ENCODE results near the gene GNA12. TPM values are rescaled to one million over a fixed set of nuclear protein-coding genes. Genes with fewer than 3 reads are reported as not detected.

The GNA12 gene
- total and polyA plus RNA-seq, 9 of the 15 experiments (the other 6 are each of a cell fraction or from before 2014, with no cell fraction given), result 0.65 to 32.7 (median 9.6) TPM

GRCh38 chr7:2717293-2718261, 126.5 kb downstream of the GNA12 start (continued):
- TF ChIP-seq, protein P1, sequence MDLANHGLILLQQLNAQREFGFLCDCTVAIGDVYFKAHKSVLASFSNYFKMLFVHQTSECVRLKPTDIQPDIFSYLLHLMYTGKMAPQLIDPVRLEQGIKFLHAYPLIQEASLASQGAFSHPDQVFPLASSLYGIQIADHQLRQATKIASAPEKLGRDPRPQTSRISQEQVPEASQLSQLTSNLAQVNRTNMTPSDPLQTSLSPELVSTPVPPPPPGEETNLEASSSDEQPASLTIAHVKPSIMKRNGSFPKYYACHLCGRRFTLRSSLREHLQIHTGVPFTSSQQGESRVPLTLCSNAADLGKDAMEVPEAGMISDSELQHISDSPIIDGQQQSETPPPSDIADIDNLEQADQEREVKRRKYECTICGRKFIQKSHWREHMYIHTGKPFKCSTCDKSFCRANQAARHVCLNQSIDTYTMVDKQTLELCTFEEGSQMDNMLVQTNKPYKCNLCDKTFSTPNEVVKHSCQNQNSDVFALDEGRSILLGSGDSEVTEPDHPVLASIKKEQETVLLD (IDR thresholded peaks at IDR 0.05), result peak; percentile 37; the same call in 1 of the 2 replicates
- TF ChIP-seq NR4A1 (CRISPR knock-in tag; IDR thresholded peaks at IDR 0.05) (no peak), NR4A1 (tag; IDR thresholded peaks at IDR 0.05) (peak; percentile 73; the same call in 1 of the 2 replicates), RFX5 (IDR thresholded peaks at IDR 0.05; ENCODE audit: low read depth, low read length) (no peak), ZNF12 (CRISPR knock-in tag; IDR thresholded peaks at IDR 0.05) (0 out of 2 replicates have a peak, but pooled peaks have one; percentile 59), ESRRA (IDR thresholded peaks at IDR 0.05; ENCODE audit: borderline replicate concordance, low read depth) (no peak), CBFA2T3 (IDR thresholded peaks at IDR 0.05) (peak; percentile 89), ZNF398 (CRISPR knock-in tag; IDR thresholded peaks at IDR 0.05) (no peak), MEF2A (IDR thresholded peaks at IDR 0.05; ENCODE audit: control insufficient read depth, low read depth, low read length) (peak; percentile 60; the same call in 1 of the 2 replicates), ZNF175 (CRISPR knock-in tag; IDR thresholded peaks at IDR 0.05; ENCODE audit: low read depth) (peak; percentile 60; the same call in 1 of the 2 replicates), BCOR (IDR thresholded peaks at IDR 0.05) (0 out of 2 replicates have a peak, but pooled peaks have one; percentile 33), ZFP36 (IDR thresholded peaks at IDR 0.05; ENCODE audit: low read depth, low read length, partially characterized antibody) (no peak), EZH2 (IDR thresholded peaks at IDR 0.05; ENCODE audit: borderline replicate concordance, low read depth, low read length) (no peak), SMAD4 (CRISPR knock-in tag; conservative IDR thresholded peaks at IDR 0.05) (peak; percentile 91), CBFA2T2 (conservative IDR thresholded peaks at IDR 0.05) (peak; percentile 80), CCNT2 (IDR thresholded peaks at IDR 0.05; ENCODE audit: borderline replicate concordance, extremely low read depth, insufficient read length, low read depth, low read length) (peak; percentile 35), KLF10 (CRISPR knock-in tag; IDR thresholded peaks at IDR 0.05) (no peak), MYNN (IDR thresholded peaks at IDR 0.05) (peak; percentile 59; the same call in 1 of the 2 replicates), MYNN (CRISPR knock-in tag; IDR thresholded peaks at IDR 0.05) (no peak), GATAD2B (IDR thresholded peaks at IDR 0.05; ENCODE audit: borderline replicate concordance) (0 out of 2 replicates have a peak, but pooled peaks have one; percentile 29), TRIM24 (IDR thresholded peaks at IDR 0.05) (peak; percentile 11 to 57; a peak in 2 of 4 replicates)
- TF ChIP-seq, protein P2, sequence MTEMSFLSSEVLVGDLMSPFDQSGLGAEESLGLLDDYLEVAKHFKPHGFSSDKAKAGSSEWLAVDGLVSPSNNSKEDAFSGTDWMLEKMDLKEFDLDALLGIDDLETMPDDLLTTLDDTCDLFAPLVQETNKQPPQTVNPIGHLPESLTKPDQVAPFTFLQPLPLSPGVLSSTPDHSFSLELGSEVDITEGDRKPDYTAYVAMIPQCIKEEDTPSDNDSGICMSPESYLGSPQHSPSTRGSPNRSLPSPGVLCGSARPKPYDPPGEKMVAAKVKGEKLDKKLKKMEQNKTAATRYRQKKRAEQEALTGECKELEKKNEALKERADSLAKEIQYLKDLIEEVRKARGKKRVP (CRISPR knock-in tag; IDR thresholded peaks at IDR 0.05), result 0 out of 2 replicates have a peak, but pooled peaks have one; percentile 45

Measured in K562 (cell line).